ENCODE results near the gene SDK1. TPM values are rescaled to one million over a fixed set of nuclear protein-coding genes. Genes with fewer than 3 reads are reported as not detected.

Gene SDK1
- total RNA-seq, 1 experiment from 2014 or later: 9.3 TPM

DNA sequence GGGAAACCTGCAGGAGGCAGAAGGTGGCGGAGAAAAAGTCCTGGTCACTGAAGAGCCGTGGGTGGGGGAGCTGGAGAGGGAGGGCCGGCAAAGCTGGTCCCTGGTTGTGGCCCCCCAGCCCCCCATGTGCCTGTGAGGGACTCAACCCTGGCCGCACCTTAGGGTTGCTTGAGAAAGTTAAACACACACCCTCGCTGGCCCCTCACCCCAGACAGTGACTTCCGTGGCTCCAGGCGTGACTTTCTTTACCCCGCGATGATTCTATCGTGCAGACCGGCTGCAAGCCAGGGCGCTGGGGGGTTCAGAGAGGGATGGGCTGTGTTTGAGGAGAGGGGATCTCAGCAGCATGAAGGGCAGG lies 933.4 kb downstream of the SDK1 start:
- no peak for DNase-seq (ENCODE audit: low spot score)
- Mint-ChIP-seq H3K4me3 (no peak overlapping the region), H3K27me3 (ENCODE audit: low read depth) (no peaks in the 10 kb centered on the region; the same call in 1 of the 2 replicates), H3K36me3 (no peaks in the 10 kb centered on the region), H3K9me3 (no peaks in the 10 kb centered on the region), H3K27ac (no peak overlapping the region), H3K4me1 (peaks cover 7% of the 10 kb centered on the region)
- ChIA-PET POLR2A (no interaction called here), CTCF (interaction anchor here (1.0 kb wide), 1 partner anchor 245 kb away, joined by 4 read pairs; no protein-coding TSS in a partner anchor)
- TF ChIP-seq SMAD3 (CRISPR knock-in tag; IDR thresholded peaks at IDR 0.05; ENCODE audit: borderline replicate concordance) (no peak), JUN (CRISPR knock-in tag; IDR thresholded peaks at IDR 0.05) (no peak), NFATC4 (CRISPR knock-in tag; IDR thresholded peaks at IDR 0.05) (no peak), RORB (CRISPR knock-in tag; IDR thresholded peaks at IDR 0.05) (no peak), ZNF138 (CRISPR knock-in tag; conservative IDR thresholded peaks at IDR 0.05) (no peak), JAZF1 (CRISPR knock-in tag; IDR thresholded peaks at IDR 0.05) (no peak), NR3C1 (CRISPR knock-in tag; conservative IDR thresholded peaks at IDR 0.05; ENCODE audit: low read depth) (no peak), GABPB1 (CRISPR knock-in tag; IDR thresholded peaks at IDR 0.05) (no peak)
- TF ChIP-seq, protein P1, sequence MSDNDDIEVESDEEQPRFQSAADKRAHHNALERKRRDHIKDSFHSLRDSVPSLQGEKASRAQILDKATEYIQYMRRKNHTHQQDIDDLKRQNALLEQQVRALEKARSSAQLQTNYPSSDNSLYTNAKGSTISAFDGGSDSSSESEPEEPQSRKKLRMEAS (CRISPR knock-in tag; IDR thresholded peaks at IDR 0.05): no peak
- TF ChIP-seq, protein P2, sequence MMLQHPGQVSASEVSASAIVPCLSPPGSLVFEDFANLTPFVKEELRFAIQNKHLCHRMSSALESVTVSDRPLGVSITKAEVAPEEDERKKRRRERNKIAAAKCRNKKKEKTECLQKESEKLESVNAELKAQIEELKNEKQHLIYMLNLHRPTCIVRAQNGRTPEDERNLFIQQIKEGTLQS (CRISPR knock-in tag; conservative IDR thresholded peaks at IDR 0.05): no peak
- TF ChIP-seq, protein P3, sequence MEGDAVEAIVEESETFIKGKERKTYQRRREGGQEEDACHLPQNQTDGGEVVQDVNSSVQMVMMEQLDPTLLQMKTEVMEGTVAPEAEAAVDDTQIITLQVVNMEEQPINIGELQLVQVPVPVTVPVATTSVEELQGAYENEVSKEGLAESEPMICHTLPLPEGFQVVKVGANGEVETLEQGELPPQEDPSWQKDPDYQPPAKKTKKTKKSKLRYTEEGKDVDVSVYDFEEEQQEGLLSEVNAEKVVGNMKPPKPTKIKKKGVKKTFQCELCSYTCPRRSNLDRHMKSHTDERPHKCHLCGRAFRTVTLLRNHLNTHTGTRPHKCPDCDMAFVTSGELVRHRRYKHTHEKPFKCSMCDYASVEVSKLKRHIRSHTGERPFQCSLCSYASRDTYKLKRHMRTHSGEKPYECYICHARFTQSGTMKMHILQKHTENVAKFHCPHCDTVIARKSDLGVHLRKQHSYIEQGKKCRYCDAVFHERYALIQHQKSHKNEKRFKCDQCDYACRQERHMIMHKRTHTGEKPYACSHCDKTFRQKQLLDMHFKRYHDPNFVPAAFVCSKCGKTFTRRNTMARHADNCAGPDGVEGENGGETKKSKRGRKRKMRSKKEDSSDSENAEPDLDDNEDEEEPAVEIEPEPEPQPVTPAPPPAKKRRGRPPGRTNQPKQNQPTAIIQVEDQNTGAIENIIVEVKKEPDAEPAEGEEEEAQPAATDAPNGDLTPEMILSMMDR (IDR thresholded peaks at IDR 0.05): no peak
- TF ChIP-seq, protein P4, sequence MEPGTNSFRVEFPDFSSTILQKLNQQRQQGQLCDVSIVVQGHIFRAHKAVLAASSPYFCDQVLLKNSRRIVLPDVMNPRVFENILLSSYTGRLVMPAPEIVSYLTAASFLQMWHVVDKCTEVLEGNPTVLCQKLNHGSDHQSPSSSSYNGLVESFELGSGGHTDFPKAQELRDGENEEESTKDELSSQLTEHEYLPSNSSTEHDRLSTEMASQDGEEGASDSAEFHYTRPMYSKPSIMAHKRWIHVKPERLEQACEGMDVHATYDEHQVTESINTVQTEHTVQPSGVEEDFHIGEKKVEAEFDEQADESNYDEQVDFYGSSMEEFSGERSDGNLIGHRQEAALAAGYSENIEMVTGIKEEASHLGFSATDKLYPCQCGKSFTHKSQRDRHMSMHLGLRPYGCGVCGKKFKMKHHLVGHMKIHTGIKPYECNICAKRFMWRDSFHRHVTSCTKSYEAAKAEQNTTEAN (CRISPR knock-in tag; IDR thresholded peaks at IDR 0.05): no peak
- TF ChIP-seq, protein P5, sequence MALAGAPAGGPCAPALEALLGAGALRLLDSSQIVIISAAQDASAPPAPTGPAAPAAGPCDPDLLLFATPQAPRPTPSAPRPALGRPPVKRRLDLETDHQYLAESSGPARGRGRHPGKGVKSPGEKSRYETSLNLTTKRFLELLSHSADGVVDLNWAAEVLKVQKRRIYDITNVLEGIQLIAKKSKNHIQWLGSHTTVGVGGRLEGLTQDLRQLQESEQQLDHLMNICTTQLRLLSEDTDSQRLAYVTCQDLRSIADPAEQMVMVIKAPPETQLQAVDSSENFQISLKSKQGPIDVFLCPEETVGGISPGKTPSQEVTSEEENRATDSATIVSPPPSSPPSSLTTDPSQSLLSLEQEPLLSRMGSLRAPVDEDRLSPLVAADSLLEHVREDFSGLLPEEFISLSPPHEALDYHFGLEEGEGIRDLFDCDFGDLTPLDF (CRISPR knock-in tag; IDR thresholded peaks at IDR 0.05): no peak
- no peak for ATAC-seq

DNA sequence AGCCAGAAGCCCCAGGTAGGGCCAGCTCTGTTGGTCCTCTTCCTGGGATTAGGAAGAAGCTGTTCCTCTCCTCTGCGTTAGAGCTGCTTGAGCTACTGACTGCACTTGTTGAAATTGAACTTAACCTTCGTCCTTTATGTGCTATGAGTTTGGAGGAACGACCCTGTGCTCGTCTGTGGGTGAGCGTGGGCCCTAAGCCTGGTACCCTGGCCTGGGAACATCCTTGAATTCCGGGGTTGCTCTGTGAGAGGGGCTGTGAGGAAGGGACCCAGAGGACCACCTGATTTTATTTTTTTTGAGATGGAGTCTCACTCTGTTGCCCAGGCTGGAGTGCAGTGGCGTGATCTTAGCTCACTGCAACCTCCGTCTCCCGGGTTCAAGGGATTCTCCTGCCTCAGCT lies 933.8 kb downstream of the SDK1 start:
- DNase-seq (ENCODE audit: low spot score) (no peak), ATAC-seq (no peak)
- Mint-ChIP-seq H3K27me3 (ENCODE audit: low read depth) (no peaks in the 10 kb centered on the region; the same call in 1 of the 2 replicates), H3K4me1 (peaks cover 11% of the 10 kb centered on the region), H3K4me3 (no peak overlapping the region), H3K27ac (no peak overlapping the region), H3K36me3 (no peaks in the 10 kb centered on the region), H3K9me3 (no peaks in the 10 kb centered on the region)
- ChIA-PET POLR2A (no interaction called here), CTCF (interaction anchor here (1.0 kb wide), 1 partner anchor 245 kb away, joined by 4 read pairs; no protein-coding TSS in a partner anchor)
- TF ChIP-seq ZNF263 (CRISPR knock-in tag; IDR thresholded peaks at IDR 0.05; ENCODE audit: low read depth) (no peak), SMAD4 (CRISPR knock-in tag; IDR thresholded peaks at IDR 0.05) (no peak), NFATC4 (CRISPR knock-in tag; IDR thresholded peaks at IDR 0.05) (no peak), CREM (CRISPR knock-in tag; IDR thresholded peaks at IDR 0.05) (no peak), GTF2I (CRISPR knock-in tag; conservative IDR thresholded peaks at IDR 0.05) (no peak), MYBL2 (CRISPR knock-in tag; IDR thresholded peaks at IDR 0.05) (no peak)
- TF ChIP-seq, protein P6, sequence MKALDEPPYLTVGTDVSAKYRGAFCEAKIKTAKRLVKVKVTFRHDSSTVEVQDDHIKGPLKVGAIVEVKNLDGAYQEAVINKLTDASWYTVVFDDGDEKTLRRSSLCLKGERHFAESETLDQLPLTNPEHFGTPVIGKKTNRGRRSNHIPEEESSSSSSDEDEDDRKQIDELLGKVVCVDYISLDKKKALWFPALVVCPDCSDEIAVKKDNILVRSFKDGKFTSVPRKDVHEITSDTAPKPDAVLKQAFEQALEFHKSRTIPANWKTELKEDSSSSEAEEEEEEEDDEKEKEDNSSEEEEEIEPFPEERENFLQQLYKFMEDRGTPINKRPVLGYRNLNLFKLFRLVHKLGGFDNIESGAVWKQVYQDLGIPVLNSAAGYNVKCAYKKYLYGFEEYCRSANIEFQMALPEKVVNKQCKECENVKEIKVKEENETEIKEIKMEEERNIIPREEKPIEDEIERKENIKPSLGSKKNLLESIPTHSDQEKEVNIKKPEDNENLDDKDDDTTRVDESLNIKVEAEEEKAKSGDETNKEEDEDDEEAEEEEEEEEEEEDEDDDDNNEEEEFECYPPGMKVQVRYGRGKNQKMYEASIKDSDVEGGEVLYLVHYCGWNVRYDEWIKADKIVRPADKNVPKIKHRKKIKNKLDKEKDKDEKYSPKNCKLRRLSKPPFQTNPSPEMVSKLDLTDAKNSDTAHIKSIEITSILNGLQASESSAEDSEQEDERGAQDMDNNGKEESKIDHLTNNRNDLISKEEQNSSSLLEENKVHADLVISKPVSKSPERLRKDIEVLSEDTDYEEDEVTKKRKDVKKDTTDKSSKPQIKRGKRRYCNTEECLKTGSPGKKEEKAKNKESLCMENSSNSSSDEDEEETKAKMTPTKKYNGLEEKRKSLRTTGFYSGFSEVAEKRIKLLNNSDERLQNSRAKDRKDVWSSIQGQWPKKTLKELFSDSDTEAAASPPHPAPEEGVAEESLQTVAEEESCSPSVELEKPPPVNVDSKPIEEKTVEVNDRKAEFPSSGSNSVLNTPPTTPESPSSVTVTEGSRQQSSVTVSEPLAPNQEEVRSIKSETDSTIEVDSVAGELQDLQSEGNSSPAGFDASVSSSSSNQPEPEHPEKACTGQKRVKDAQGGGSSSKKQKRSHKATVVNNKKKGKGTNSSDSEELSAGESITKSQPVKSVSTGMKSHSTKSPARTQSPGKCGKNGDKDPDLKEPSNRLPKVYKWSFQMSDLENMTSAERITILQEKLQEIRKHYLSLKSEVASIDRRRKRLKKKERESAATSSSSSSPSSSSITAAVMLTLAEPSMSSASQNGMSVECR (CRISPR knock-in tag; IDR thresholded peaks at IDR 0.05; ENCODE audit: borderline replicate concordance): no peak
- TF ChIP-seq, protein P7, sequence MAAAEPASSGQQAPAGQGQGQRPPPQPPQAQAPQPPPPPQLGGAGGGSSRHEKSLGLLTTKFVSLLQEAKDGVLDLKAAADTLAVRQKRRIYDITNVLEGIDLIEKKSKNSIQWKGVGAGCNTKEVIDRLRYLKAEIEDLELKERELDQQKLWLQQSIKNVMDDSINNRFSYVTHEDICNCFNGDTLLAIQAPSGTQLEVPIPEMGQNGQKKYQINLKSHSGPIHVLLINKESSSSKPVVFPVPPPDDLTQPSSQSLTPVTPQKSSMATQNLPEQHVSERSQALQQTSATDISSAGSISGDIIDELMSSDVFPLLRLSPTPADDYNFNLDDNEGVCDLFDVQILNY (CRISPR knock-in tag; IDR thresholded peaks at IDR 0.05): no peak
- TF ChIP-seq, protein P4 (CRISPR knock-in tag; IDR thresholded peaks at IDR 0.05): no peak
- TF ChIP-seq, protein P8, sequence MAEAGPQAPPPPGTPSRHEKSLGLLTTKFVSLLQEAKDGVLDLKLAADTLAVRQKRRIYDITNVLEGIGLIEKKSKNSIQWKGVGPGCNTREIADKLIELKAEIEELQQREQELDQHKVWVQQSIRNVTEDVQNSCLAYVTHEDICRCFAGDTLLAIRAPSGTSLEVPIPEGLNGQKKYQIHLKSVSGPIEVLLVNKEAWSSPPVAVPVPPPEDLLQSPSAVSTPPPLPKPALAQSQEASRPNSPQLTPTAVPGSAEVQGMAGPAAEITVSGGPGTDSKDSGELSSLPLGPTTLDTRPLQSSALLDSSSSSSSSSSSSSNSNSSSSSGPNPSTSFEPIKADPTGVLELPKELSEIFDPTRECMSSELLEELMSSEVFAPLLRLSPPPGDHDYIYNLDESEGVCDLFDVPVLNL (CRISPR knock-in tag; IDR thresholded peaks at IDR 0.05; ENCODE audit: borderline replicate concordance, low read depth): no peak

Measured in WTC11 (cell line).